ENCODE measurements around the gene EML6.

The EML6 gene

GRCh38 chr2:54706622-54707021, 16.8 kb upstream of the EML6 start:
- DNase-seq (ENCODE audit: low read depth in 2 of 2): no peak

- no peak for DNase-seq (ENCODE audit: low read depth in 2 of 2)
Measured at GRCh38 chr2:54708584-54709335, 14.7 kb upstream of the EML6 start.

GRCh38 chr2:54709336-54709809, 14.1 kb upstream of the EML6 start:
- DNase-seq (ENCODE audit: low read depth in 2 of 2): no peak

GRCh38 chr2:54710216-54710615, 13.2 kb upstream of the EML6 start:
- DNase-seq (ENCODE audit: low read depth in 2 of 2): no peak

- DNase-seq (ENCODE audit: low read depth in 2 of 2): no peak
Measured at GRCh38 chr2:54712516-54712915, 10.9 kb upstream of the EML6 start.

GRCh38 chr2:54714996-54715395, 8.5 kb upstream of the EML6 start:
- DNase-seq (ENCODE audit: low read depth in 2 of 2): no peak

- no peak for DNase-seq (ENCODE audit: low read depth in 2 of 2)
Measured at GRCh38 chr2:54716375-54716774, 7.1 kb upstream of the EML6 start.

- DNase-seq (ENCODE audit: low read depth in 2 of 2): no peak
Measured at GRCh38 chr2:54720563-54720962, 2.9 kb upstream of the EML6 start.

GRCh38 chr2:54722641-54723040, 821 bp upstream of the EML6 start:
- DNase-seq (ENCODE audit: low read depth in 2 of 2): no peak

- no peak for DNase-seq (ENCODE audit: low read depth in 2 of 2)
Measured at GRCh38 chr2:54723996-54724559, 616 bp downstream of the EML6 start.

- DNase-seq (ENCODE audit: low read depth in 2 of 2): no peak
Measured at GRCh38 chr2:54724560-54725342, 1.3 kb downstream of the EML6 start.

- DNase-seq (ENCODE audit: low read depth in 2 of 2): no peak
Measured at GRCh38 chr2:54725343-54726099, 2.1 kb downstream of the EML6 start.

GRCh38 chr2:54726431-54726830, 3.0 kb downstream of the EML6 start:
- DNase-seq (ENCODE audit: low read depth in 2 of 2): no peak

GRCh38 chr2:54726940-54727339, 3.5 kb downstream of the EML6 start:
- DNase-seq (ENCODE audit: low read depth in 2 of 2): no peak

- DNase-seq (ENCODE audit: low read depth in 2 of 2): no peak
Measured at GRCh38 chr2:54728669-54729120, 5.2 kb downstream of the EML6 start.

GRCh38 chr2:54735636-54736035, 12.2 kb downstream of the EML6 start:
- DNase-seq (ENCODE audit: low read depth in 2 of 2): no peak

GRCh38 chr2:54738281-54738680, 14.8 kb downstream of the EML6 start:
- no peak for DNase-seq (ENCODE audit: low read depth in 2 of 2)

- no peak for DNase-seq (ENCODE audit: low read depth in 2 of 2)
Measured at GRCh38 chr2:54740333-54740732, 16.9 kb downstream of the EML6 start.

GRCh38 chr2:54741250-54741649, 17.8 kb downstream of the EML6 start:
- no peak for DNase-seq (ENCODE audit: low read depth in 2 of 2)

GRCh38 chr2:54750040-54750439, 26.6 kb downstream of the EML6 start:
- no peak for DNase-seq (ENCODE audit: low read depth in 2 of 2)

GRCh38 chr2:54752439-54752838, 29.0 kb downstream of the EML6 start:
- no peak for DNase-seq (ENCODE audit: low read depth in 2 of 2)
